SK-N-SH treated with all-trans-retinoic acid at 6 μM for 48 hours (cell line): ENCODE data around the gene RAB44.

ENCODE experiments used
- ISL1 ChIP-seq: fragments of 250-450 bp; sonication (Bioruptor Pico); IDR thresholded peaks from 2 replicates; pipeline ENCODE4 v2.1.2; 2022; ENCODE audit warnings: mild to moderate bottlenecking, moderate library complexity
- OSR1 ChIP-seq: fragments of 250-450 bp; sonication (Bioruptor Pico); IDR thresholded peaks from 2 replicates; pipeline ENCODE4 v1.8.0; 2022; ENCODE audit warnings: moderate library complexity, mild to moderate bottlenecking, inconsistent platforms
- RARB ChIP-seq: fragments of 250-450 bp; sonication (Bioruptor Pico); IDR thresholded peaks from 2 replicates; pipeline ENCODE4 v1.8.0; 2021; ENCODE audit warnings: mild to moderate bottlenecking, moderate library complexity
- SNAI2 ChIP-seq: fragments of 250-450 bp; sonication (Bioruptor Pico); IDR thresholded peaks from 2 replicates; pipeline ENCODE4 v1.5.0; 2020; ENCODE audit warnings: mild to moderate bottlenecking, moderate library complexity
- ZFP3 ChIP-seq: fragments of 250-450 bp; sonication (Bioruptor Pico); IDR thresholded peaks from 2 replicates; pipeline ENCODE4 v1.5.0; 2020; ENCODE audit warnings: mild to moderate bottlenecking, moderate library complexity
- TF ChIP-seq, protein P1 (sequence below): fragments of 250-450 bp; sonication (Bioruptor Pico); IDR thresholded peaks from 2 replicates; pipeline ENCODE4 v1.8.0; 2020; ENCODE audit warnings: mild to moderate bottlenecking, moderate library complexity, borderline replicate concordance

DNA sequence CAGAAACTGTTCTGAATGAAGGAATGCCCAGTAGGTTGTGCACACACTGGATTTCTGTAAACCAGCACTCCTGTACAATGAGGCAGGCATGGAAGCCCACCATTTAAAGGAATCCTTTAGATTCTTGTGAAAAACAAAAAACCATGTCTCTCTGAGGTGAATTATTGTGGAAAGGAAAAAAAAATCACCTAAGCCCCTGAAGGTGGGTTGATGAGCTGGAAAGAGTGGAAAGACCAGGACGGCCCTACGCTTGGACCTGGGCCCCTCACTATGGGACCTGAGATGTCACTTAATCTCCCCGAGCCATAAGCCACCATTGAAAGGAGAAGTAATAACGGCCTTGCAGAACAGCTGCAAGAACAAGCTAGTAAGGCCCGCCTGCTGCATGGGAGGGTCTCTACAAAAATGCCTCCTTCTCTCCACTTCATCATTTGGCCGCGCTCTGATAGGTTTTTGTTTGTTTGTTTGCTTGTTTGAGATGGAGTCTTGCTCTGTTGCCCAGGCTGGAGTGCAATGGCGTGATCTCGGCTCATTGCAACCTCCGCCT lies 68.8 kb downstream of the RAB44 start:
- TF ChIP-seq, protein P1, sequence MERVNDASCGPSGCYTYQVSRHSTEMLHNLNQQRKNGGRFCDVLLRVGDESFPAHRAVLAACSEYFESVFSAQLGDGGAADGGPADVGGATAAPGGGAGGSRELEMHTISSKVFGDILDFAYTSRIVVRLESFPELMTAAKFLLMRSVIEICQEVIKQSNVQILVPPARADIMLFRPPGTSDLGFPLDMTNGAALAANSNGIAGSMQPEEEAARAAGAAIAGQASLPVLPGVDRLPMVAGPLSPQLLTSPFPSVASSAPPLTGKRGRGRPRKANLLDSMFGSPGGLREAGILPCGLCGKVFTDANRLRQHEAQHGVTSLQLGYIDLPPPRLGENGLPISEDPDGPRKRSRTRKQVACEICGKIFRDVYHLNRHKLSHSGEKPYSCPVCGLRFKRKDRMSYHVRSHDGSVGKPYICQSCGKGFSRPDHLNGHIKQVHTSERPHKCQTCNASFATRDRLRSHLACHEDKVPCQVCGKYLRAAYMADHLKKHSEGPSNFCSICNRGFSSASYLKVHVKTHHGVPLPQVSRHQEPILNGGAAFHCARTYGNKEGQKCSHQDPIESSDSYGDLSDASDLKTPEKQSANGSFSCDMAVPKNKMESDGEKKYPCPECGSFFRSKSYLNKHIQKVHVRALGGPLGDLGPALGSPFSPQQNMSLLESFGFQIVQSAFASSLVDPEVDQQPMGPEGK, result no peak
- TF ChIP-seq SNAI2 (CRISPR knock-in tag), result no peak
- TF ChIP-seq OSR1, result no peak
- TF ChIP-seq ZFP3 (CRISPR knock-in tag), result no peak
- no peak for TF ChIP-seq ISL1 (CRISPR knock-in tag)
- no peak for TF ChIP-seq RARB (CRISPR knock-in tag)
